ENCODE results near the gene PDE11A.
"Not testable (repeated sequence)": the region's sequence is repeated elsewhere in the genome, so short reads cannot be mapped to it uniquely, and the experiment has no call there.

The PDE11A gene

DNA sequence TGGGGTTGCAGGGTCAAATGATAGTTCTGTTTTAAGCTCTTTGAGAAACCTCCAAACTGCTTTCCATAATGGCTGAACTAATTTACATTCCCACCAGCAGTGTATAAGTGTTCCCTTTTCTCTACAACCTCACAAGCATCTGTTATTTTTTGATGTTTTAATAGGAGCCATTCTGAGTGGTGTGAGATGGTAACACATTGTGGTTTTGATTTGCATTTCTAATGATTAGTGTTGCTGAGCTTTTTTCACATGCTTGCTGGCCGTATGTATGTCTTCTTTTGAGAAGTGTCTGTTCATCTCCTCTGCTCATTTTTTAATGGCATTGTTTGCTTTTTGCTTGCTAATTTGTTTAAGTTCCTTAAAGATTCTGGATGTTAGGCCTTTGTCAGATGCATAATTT is 107.7 kb downstream of the PDE11A start:
- TF ChIP-seq, protein P1, sequence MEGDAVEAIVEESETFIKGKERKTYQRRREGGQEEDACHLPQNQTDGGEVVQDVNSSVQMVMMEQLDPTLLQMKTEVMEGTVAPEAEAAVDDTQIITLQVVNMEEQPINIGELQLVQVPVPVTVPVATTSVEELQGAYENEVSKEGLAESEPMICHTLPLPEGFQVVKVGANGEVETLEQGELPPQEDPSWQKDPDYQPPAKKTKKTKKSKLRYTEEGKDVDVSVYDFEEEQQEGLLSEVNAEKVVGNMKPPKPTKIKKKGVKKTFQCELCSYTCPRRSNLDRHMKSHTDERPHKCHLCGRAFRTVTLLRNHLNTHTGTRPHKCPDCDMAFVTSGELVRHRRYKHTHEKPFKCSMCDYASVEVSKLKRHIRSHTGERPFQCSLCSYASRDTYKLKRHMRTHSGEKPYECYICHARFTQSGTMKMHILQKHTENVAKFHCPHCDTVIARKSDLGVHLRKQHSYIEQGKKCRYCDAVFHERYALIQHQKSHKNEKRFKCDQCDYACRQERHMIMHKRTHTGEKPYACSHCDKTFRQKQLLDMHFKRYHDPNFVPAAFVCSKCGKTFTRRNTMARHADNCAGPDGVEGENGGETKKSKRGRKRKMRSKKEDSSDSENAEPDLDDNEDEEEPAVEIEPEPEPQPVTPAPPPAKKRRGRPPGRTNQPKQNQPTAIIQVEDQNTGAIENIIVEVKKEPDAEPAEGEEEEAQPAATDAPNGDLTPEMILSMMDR (IDR thresholded peaks at IDR 0.05), result no peak
- TF ChIP-seq ZFX (IDR thresholded peaks at IDR 0.05; ENCODE audit: borderline replicate concordance), result no peak
- H3K27ac ChIP-seq, result no peak overlapping the region

GRCh38 chr2:177952151-177952550 is 120.4 kb downstream of the PDE11A start:
- TF ChIP-seq, protein P1 (IDR thresholded peaks at IDR 0.05), result no peak
- no peak for TF ChIP-seq ZFX (IDR thresholded peaks at IDR 0.05; ENCODE audit: borderline replicate concordance)
- H3K27ac ChIP-seq, result no peak overlapping the region

GRCh38 chr2:177947598-177947997 is 125.0 kb downstream of the PDE11A start:
- not testable (repeated sequence) for H3K27ac ChIP-seq

- H3K27ac ChIP-seq, result not testable (repeated sequence)
These were observed 128.0 kb downstream of the PDE11A start for GRCh38 chr2:177944530-177944929.

DNA sequence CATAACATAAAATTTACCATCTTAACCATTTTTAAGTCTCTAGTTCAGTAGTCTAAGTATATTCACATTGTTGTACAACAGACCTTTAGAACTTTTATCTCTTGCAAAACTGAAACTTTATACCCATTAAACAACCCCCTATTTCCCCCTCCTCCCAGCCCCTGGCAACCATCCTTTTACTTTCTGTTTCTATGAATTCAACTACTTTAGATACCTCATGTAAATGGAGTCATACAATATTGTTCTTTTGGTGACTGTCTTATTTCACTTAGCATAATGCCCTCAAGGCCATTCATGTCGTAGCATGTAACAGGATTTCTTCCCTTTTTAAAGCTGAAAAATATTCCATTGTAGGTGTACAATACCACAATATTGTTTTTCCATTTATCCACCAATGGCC is 129.8 kb downstream of the PDE11A start:
- no peak overlapping the region for H3K27ac ChIP-seq
- no peak for TF ChIP-seq ZFX (IDR thresholded peaks at IDR 0.05; ENCODE audit: borderline replicate concordance)
- TF ChIP-seq, protein P1 (IDR thresholded peaks at IDR 0.05), result no peak

DNA sequence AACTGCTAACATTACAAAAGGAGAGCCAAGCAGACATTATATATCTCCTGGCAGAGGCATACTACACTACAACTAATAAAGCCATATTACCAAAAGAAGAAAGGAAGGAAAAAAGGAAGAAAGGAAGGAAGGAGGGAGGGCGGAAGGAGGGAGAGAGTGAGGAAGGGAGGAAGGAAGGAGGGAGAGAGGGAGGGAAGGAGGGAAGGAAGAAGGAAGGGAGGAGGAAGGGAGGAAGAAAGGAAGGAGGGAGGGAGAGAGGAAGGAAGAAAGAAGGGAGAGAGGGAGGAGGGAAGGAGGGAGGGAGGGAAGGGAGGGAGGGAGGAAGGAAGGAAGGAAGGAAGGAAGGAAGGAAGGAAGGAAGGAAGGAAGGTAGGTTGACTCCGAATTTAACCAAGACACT is 133.4 kb downstream of the PDE11A start:
- TF ChIP-seq ZFX (IDR thresholded peaks at IDR 0.05; ENCODE audit: borderline replicate concordance), result no peak
- TF ChIP-seq, protein P1 (IDR thresholded peaks at IDR 0.05), result no peak
- no peak overlapping the region for H3K27ac ChIP-seq

GRCh38 chr2:177930916-177931315 is 141.7 kb downstream of the PDE11A start:
- no peak for TF ChIP-seq ZFX (IDR thresholded peaks at IDR 0.05; ENCODE audit: borderline replicate concordance)
- peak overlapping the region; percentile 79 for H3K27ac ChIP-seq

GRCh38 chr2:177929662-177930522 is 142.7 kb downstream of the PDE11A start:
- H3K27ac ChIP-seq, result peak overlapping the region; percentile 79
- TF ChIP-seq, protein P1 (IDR thresholded peaks at IDR 0.05), result no peak
- no peak for TF ChIP-seq ZFX (IDR thresholded peaks at IDR 0.05; ENCODE audit: borderline replicate concordance)

DNA sequence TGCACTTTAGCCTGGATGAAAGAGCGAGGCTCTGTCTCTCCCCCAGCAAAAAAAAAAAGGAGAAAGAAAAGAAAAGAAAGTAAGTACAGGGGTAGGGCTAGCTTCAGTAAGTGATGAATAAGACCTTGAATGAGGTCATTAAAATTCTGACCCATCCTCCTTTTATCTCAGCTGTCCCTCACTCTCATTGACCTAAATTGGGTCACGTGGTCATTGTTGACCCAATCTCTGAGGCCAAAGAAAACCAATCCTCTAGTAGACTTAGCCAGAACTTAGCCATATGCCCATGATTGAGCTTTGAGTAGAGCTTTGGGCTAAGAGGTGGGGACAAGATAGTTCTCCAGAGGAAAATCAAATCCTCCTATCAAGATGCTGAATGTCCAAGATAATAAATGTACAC is 149.3 kb downstream of the PDE11A start:
- TF ChIP-seq ZFX (IDR thresholded peaks at IDR 0.05; ENCODE audit: borderline replicate concordance), result no peak
- TF ChIP-seq, protein P1 (IDR thresholded peaks at IDR 0.05), result no peak
- no peak overlapping the region for H3K27ac ChIP-seq
